Activated T-cell treated with anti-CD3 and anti-CD28 coated beads for 48 hours (primary cell): ENCODE data around the gene RNF169.
"Not testable (repeated sequence)": the region's sequence is repeated elsewhere in the genome, so short reads cannot be mapped to it uniquely, and the experiment has no call there.

Source experiments
- DNase-seq: peaks from one replicate; pipeline ENCODE4 v3.0.0-alpha.2; 2020; ENCODE audit warnings: low read depth

The RNF169 gene

GRCh38 chr11:74730571-74731260 lies 17.9 kb upstream of the RNF169 start:
- no peak for DNase-seq

- no peak for DNase-seq
Observed at GRCh38 chr11:74731301-74732094, 17.2 kb upstream of the RNF169 start, which contains the start of gene CHRDL2. TSS of gene CHRDL2 (minus strand) at chr11:74731426. CDS start at chr11:74730888, 538 bp downstream.

- no peak for DNase-seq
Observed at GRCh38 chr11:74734559-74734925, 14.1 kb upstream of the RNF169 start.

- DNase-seq, result no peak
Observed at GRCh38 chr11:74735365-74735928, 13.2 kb upstream of the RNF169 start.

- DNase-seq, result no peak
Observed at GRCh38 chr11:74736031-74736430, 12.6 kb upstream of the RNF169 start.

GRCh38 chr11:74739546-74740270 lies 8.9 kb upstream of the RNF169 start:
- DNase-seq, result no peak

GRCh38 chr11:74742070-74742469 lies 6.6 kb upstream of the RNF169 start:
- DNase-seq, result no peak

- no peak for DNase-seq
Observed at GRCh38 chr11:74743640-74744039, 5.0 kb upstream of the RNF169 start.

- DNase-seq, result no peak
Observed at GRCh38 chr11:74744277-74744676, 4.4 kb upstream of the RNF169 start.

- DNase-seq, result no peak
Observed at GRCh38 chr11:74746868-74747267, 1.8 kb upstream of the RNF169 start.

- DNase-seq, result peak; percentile 60
Observed at GRCh38 chr11:74749127-74749964, 697 bp downstream of the RNF169 start.

- DNase-seq, result no peak
Observed at GRCh38 chr11:74749965-74750296, 1.3 kb downstream of the RNF169 start.

GRCh38 chr11:74750598-74750997 lies 1.9 kb downstream of the RNF169 start:
- DNase-seq, result not testable (repeated sequence)

- no peak for DNase-seq
Observed at GRCh38 chr11:74751303-74751702, 2.7 kb downstream of the RNF169 start.

- DNase-seq, result no peak
Observed at GRCh38 chr11:74754507-74755252, 6.0 kb downstream of the RNF169 start.

GRCh38 chr11:74755395-74755995 lies 6.8 kb downstream of the RNF169 start:
- no peak for DNase-seq

GRCh38 chr11:74756571-74756970 lies 7.9 kb downstream of the RNF169 start:
- no peak for DNase-seq

- DNase-seq, result no peak
Observed at GRCh38 chr11:74766905-74767304, 18.3 kb downstream of the RNF169 start.

- DNase-seq, result not testable (repeated sequence)
Observed at GRCh38 chr11:74768172-74768651, 19.6 kb downstream of the RNF169 start.

- no peak for DNase-seq
Observed at GRCh38 chr11:74769055-74769707, 20.5 kb downstream of the RNF169 start.
